ENCODE data around the gene SNX7.

The SNX7 gene

DNA sequence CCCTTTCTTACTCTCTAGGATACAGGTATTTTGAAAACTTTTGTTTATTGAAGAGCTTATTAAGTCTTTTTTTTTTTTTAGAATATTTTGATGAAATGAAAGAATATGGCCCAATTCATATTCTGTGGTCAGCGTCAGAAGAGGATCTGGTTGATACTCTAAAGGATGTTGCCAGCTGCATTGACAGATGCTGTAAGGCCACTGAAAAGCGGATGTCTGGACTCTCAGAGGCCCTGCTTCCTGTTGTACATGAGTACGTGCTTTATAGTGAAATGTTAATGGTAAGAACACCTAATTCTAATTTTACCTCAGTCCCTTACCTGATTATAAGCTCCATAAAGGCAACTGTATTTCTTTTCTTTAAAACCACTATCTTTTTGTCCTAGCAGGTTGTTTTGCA, 37.1 kb downstream of the SNX7 start:
- DNase-seq = no peak

DNA sequence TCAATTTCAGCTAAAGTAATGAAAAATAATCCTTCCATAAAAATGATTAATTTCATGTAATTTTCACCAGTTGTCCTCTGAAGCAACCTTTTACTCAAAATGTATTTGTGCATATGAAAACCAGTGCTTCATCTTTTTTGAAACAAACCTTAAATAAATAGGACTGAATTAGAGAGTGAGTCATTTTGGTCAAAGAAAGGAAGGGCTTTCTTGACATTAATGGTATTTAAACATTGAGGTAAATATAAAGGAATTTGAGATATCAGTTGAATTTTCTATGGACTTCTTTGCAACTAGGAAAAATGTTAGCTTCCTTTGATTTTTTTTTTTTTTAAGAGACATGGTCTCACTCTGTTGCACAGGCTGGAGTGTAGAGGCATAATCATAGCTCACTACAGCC, 38.7 kb downstream of the SNX7 start:
- DNase-seq = no peak

DNA sequence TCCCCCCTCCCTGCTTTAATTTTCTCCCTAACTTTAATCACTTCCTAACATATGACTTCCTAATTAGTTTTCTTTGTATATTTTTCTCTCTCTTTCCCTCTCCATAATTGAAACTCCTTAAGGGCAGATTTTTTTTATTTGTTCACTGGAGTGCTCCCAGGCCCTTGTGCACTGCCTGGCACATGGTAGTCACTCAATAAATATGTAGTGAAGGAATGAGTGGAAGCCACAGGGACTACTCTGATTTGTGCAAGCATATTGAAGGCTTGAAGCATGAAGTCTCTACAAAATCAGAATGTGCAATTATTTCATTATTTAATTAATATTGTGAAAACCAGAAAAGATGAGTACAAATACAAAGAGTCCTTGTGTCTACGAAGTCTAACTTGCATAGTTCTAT, 41.5 kb downstream of the SNX7 start:
- DNase-seq = no peak

- DNase-seq = no peak
Measured at GRCh38 chr1:98704474-98704873, 43.0 kb downstream of the SNX7 start.

DNA sequence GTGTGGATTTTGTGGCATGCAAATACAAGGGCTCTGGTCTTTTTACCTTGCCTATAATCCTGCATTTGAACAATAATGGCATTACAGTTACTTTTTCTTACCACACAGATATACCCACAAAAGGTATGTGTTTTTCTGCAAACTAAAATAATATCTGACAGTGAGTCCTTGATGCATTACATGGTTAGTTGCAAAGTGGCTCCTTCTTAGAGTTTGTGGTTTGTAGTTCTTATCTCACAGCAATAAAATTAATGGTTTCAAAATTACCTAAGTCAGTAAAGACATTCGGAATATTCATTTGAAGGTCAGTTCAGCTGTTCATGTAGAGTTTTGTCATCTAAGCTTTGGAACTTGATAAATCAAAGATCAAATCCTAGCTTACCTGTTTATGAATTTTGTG, 43.5 kb downstream of the SNX7 start:
- DNase-seq = no peak

- DNase-seq = no peak
Measured at GRCh38 chr1:98705591-98705990, 44.1 kb downstream of the SNX7 start.

DNA sequence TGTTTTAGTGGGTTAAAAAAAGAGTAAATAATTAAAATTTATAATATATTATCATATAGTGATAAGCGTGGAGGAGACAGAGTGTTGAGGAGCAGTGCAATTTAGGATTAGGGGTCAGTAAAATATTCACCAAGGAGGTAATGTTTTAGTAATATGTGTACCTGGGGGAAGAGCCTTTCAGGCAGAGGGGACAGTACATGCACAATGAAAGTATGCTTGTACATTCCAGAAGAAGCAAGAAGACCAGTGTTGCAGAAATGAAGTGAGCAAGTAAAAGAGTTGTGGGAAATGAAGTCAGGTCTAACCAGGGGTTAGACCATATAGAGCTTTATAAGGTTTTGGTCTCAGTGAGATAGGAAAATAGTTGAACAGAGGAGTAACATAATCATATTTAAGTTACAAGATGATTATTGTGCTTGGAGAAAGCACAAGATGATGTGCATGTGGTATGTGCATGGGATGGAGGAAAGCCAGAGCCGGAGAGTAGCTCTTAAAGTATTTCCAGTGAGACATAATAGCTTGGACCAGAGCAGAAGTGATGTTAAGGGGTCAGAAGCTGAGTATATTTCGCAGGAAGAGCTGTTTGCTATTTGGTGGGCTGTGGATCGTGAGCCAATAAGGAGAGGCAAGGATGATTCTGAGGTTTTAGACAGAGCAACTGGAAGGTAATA, 44.8 kb downstream of the SNX7 start:
- DNase-seq = no peak

GRCh38 chr1:98707556-98707955, 46.0 kb downstream of the SNX7 start:
- DNase-seq = no peak

DNA sequence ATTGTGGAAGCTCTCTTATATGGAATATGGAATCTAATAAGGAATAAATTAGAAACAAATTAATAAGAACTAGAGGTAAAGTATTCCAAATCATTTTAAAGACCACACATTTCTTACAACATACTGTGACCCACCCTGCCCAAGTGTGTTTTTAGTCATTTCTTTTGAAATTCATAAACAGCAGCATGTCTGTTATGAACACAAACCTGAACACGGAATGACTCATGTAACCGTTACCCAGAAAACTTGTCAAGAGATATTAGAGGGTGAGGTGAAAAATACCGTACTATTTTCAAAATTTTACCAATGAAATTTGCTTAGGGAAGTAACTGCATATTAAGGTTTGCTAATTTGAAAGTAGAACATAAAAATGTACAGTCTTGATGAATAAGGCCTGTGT, 48.4 kb downstream of the SNX7 start:
- no peak for DNase-seq

DNA sequence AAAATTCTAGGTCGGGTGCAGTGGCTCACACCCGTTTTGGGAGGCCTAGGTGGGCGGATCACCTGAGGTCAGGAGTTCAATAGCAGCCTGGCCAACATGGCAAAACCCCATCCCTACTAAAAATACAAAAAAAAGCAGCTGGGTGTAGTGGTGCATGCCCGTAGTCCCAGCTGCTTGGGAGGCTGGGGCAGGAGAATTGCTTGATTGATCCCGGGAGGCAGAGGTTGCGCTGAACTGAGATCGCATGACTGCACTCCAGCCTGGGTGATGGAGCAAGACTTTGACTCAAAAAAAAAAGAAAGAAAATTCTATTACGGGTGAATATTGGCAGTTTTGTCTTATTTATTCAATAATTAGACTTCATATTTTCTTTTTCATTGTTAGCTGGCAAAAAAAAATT, 62.1 kb downstream of the SNX7 start:
- no peak for DNase-seq

- no peak for DNase-seq
Measured at GRCh38 chr1:98732985-98733781, 71.7 kb downstream of the SNX7 start.

DNA sequence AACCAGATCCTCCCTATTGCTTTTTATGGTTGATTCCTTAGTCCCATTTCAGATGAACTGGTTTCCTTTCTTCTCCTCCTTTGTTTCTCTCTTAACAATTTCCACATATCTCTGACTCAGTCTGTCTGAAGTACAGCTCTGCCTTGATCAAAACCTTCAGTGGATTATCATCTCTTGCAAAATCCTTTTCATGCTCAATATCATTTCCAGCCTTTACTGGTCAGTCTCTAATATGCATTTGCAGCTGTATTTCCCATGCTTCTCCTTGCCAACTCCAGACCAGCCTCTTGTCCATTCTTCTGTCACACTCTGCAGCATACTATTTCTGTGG, 72.2 kb downstream of the SNX7 start:
- DNase-seq = no peak

- no peak for DNase-seq
Measured at GRCh38 chr1:98735756-98736155, 74.2 kb downstream of the SNX7 start.

GRCh38 chr1:98737835-98738234, 76.3 kb downstream of the SNX7 start:
- no peak for DNase-seq

DNA sequence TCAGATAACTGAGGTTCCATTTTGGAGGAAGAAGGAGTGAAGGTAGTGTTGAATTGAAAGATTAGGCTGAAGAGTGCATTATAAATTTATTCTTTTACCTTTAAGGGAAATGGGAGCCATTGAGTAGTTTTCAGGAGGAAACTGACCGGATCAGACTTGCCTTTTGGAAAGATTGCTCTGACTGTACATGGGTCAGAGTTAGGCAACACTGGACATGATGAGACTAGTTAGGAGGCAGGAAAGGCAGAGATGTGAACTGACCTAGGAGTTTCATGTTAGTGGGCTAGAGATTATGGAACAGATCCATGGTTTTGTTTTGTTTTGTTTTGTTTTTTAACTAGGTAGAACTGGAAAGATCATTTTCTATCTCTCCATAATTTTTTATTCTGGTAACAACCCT, 78.2 kb downstream of the SNX7 start:
- no peak for DNase-seq

DNA sequence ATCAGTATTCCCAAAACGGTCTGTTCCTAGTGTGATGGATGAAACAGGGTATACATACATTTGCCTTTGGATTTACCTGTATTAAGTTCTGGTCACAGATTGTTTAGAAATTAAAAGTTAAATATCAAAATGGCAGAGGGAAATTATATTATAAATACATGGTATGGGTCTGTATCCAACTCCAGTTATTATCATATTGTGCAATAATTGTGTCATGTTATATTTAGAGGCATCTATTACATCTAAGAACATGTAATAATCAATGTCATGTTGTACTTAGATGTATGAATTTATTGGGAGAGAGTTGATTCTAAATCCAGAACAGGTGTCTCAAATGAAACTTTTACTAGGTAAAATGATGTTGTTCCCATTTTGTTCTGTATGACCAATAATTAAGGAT, 79.6 kb downstream of the SNX7 start:
- no peak for DNase-seq

DNA sequence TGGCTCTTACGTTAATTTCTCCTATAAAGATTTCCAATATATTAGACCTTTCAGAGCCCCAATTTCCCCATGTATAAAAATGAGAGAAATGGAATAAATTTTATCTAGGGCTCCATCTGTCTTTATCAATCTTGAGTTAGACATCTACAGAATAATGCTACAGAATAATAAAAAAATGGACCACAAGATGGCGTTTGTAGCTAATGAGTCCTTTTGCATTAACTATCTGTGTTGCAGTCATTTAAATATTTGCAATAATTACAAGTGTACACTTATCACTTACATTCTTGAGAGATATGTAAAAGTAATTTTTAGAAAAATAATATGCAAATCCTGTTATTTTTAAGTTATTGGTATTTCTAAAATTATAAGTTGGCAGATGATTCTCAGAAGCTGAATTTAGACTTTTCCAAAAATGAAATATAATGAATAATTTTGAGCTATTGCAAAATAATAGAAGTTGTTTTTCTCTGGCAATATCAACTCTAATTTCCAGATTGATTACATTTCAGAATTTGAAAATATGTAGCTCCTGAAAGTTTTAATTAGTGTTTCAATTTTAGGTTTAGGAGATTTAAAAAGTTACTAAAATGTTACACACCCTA, 87.7 kb downstream of the SNX7 start:
- DNase-seq = no peak

GRCh38 chr1:98754176-98754575, 92.7 kb downstream of the SNX7 start:
- DNase-seq = no peak

- no peak for DNase-seq
Measured at GRCh38 chr1:98761219-98761865, 99.8 kb downstream of the SNX7 start.

DNA sequence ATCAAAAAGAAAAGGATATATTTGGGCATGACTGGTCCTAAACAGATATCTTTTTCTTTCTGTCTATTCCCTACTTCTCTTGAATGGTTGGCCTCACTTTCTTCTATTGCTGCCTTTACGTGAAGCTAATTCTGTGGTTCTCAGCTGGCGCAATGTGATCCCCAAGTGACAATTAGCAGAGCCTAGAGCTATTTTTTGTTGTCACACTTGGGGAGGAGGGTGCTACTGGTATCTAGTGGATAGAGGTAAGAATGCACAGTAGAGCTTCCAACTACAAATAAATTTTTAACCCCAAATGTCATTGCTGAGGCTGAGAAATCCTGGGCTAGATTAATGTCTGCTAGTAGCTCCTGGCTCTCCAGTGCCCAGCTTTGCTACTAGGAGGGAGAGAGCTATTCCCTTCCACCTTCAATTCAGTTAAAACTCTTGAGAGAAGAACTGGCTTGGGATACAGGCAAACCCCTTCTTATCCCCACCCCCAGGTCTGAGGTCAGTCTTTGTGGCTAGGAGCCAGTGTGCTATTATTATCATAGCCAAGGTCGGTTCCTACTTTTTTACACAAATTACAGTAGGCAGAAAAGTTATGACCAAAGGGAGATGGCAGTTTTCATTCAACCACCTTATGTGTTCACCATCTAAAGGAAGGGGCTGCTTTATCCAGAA, 102.1 kb downstream of the SNX7 start:
- no peak for DNase-seq

GRCh38 chr1:98764485-98764884, 103.0 kb downstream of the SNX7 start:
- no peak for DNase-seq

- no peak for DNase-seq
Measured at GRCh38 chr1:98766255-98766654, 104.7 kb downstream of the SNX7 start.

DNA sequence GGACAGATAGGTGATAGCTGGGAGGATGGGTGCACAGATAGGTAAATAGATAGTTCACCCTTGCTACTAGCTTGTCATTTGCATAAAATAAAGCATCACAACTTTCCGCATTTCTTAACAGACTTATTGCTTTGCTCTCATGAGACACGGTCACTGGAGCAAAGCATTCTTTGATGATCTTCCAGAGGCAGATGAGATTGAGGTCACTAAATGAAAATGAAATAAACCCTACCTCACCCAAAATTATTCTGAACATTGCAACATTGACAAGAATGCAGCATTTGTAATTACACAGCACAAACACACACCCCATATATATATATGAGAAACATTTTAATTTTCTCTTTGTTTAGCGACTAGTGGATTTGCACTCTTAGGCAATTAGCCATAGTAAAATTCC, 107.6 kb downstream of the SNX7 start:
- no peak for DNase-seq

Measured in hematopoietic multipotent progenitor cell treated with erythropoietin and hydrocortisone succinate and interleukin-3 and kit ligand, for 8 days (in vitro differentiated cells).